IMR-90 (cell line): ENCODE measurements around the gene MTMR2. TPM values are rescaled to one million over a fixed set of nuclear protein-coding genes. Genes with fewer than 3 reads are reported as not detected.
"Not testable (repeated sequence)": the region's sequence is repeated elsewhere in the genome, so short reads cannot be mapped to it uniquely, and the experiment has no call there.

Experiments
- ATAC-seq: fragments of 200-7000 bp; cut with Tn5 transposase; 2 replicates; pipeline ENCODE4 v1.9.1; 2020; ENCODE audit warnings: low read depth, mild to moderate bottlenecking, moderate library complexity
- BruUV-seq: library from RNA; stranded (reverse); fragments of 400-500 nt; replicated peaks from 2 replicates; lab custom pipeline; 2021; lab: Mats Ljungman, UMichigan
- CTCF ChIA-PET: fragments of 300-600 bp; formaldehyde crosslinking; extraction: SDS; loops from one replicate; lab custom pipeline; 2021; ENCODE audit warnings: antibody characterized with exemption; lab: Yijun Ruan, JAX
- POLR2A ChIA-PET: fragments of 300-600 bp; sonication (Branson Sonifier 250); formaldehyde crosslinking; loops from one replicate; lab custom pipeline; 2022; ENCODE audit warnings: antibody characterized with exemption; ENCODE audit not compliant: unreplicated experiment; lab: Charles Lee
- DNase-seq: peaks from one replicate; pipeline ENCODE4 v3.0.0; 2013
- H2AFZ ChIP-seq: replicated peaks from 2 replicates; pipeline ENCODE3; 2013; ENCODE audit warnings: low read length, mild to moderate bottlenecking; ENCODE audit not compliant: poor library complexity
- H2AK5ac ChIP-seq: 2 replicates; pipeline ENCODE4 v1.6.1; 2013; ENCODE audit warnings: low read depth, low read length, inconsistent platforms
- H2AK9ac ChIP-seq: replicated peaks from 2 replicates; pipeline ENCODE3; 2013; ENCODE audit warnings: mild to moderate bottlenecking, low read depth, low read length, moderate library complexity; ENCODE audit not compliant: poor library complexity
- H2BK120ac ChIP-seq: 2 replicates; pipeline ENCODE4 v1.6.1; 2013; ENCODE audit warnings: low read depth, low read length, inconsistent platforms
- H2BK15ac ChIP-seq: 3 replicates; pipeline ENCODE4 v1.6.1; 2013; ENCODE audit warnings: low read depth, low read length, inconsistent platforms
- H2BK20ac ChIP-seq: 2 replicates; pipeline ENCODE4 v1.6.1; 2013; ENCODE audit warnings: low read depth, mild to moderate bottlenecking, inconsistent platforms, low read length, moderate library complexity
- H2BK5ac ChIP-seq: 2 replicates; pipeline ENCODE4 v1.6.1; 2013; ENCODE audit warnings: mild to moderate bottlenecking, low read depth, low read length, inconsistent platforms; ENCODE audit not compliant: poor library complexity, severe bottlenecking
- H3K14ac ChIP-seq: replicated peaks from 2 replicates; pipeline ENCODE4 v1.6.1; 2013; ENCODE audit warnings: low read depth, low read length, inconsistent platforms
- H3K18ac ChIP-seq: 2 replicates; pipeline ENCODE4 v1.6.1; 2013; ENCODE audit warnings: low read depth, low read length, control low read depth
- H3K23ac ChIP-seq: 2 replicates; pipeline ENCODE4 v1.6.1; 2013; ENCODE audit warnings: low read depth, low read length, inconsistent platforms
- H3K27ac ChIP-seq: 2 replicates; pipeline ENCODE4 v1.5.1; 2013; ENCODE audit warnings: mild to moderate bottlenecking, control low read depth, low read length; ENCODE audit not compliant: insufficient read depth
- H3K27me3 ChIP-seq: 2 replicates; pipeline ENCODE4 v1.6.1; 2013; ENCODE audit warnings: low read length; ENCODE audit not compliant: control insufficient read depth, insufficient read depth
- H3K36me3 ChIP-seq: 2 replicates; pipeline ENCODE4 v1.6.1; 2013; ENCODE audit warnings: low read length, mixed read lengths; ENCODE audit not compliant: control insufficient read depth, insufficient read depth
- H3K4ac ChIP-seq: 2 replicates; pipeline ENCODE4 v1.6.1; 2013; ENCODE audit warnings: low read depth, low read length, inconsistent platforms
- H3K4me1 ChIP-seq: 2 replicates; pipeline ENCODE4 v1.6.1; 2013; ENCODE audit warnings: low read length, mixed read lengths; ENCODE audit not compliant: control insufficient read depth, insufficient read depth
- H3K4me2 ChIP-seq: 2 replicates; pipeline ENCODE4 v1.6.1; 2013; ENCODE audit warnings: low read depth, mild to moderate bottlenecking, control low read depth, low read length, moderate library complexity
- H3K4me3 ChIP-seq: 2 replicates; pipeline ENCODE4 v1.5.1; 2013; ENCODE audit warnings: low read depth, mild to moderate bottlenecking, control low read depth, low read length, moderate library complexity; ENCODE audit not compliant: insufficient read depth
- H3K56ac ChIP-seq: 2 replicates; pipeline ENCODE4 v1.6.1; 2013; ENCODE audit warnings: low read length, inconsistent platforms; ENCODE audit not compliant: insufficient read depth; ENCODE audit errors: extremely low read depth
- H3K79me1 ChIP-seq, 2 experiments: 2 replicates each; pipeline ENCODE4 v1.6.1; 2013; ENCODE audit warnings: low read length in 2 of 2, inconsistent platforms in 1 of 2, low read depth in 1 of 2
- H3K9ac ChIP-seq: 2 replicates; pipeline ENCODE4 v1.6.1; 2013; ENCODE audit warnings: low read depth, low read length, control low read depth
- H3K9me1 ChIP-seq: 2 replicates; pipeline ENCODE4 v1.6.1; 2013; ENCODE audit warnings: low read length, inconsistent platforms; ENCODE audit not compliant: insufficient read depth
- H3K9me3 ChIP-seq: 2 replicates; pipeline ENCODE4 v1.6.1; 2013; ENCODE audit warnings: low read length; ENCODE audit not compliant: control insufficient read depth, insufficient read depth
- H4K20me1 ChIP-seq: 2 replicates; pipeline ENCODE4 v1.6.1; 2013; ENCODE audit warnings: low read length, inconsistent platforms; ENCODE audit not compliant: insufficient read depth
- H4K5ac ChIP-seq: 2 replicates; pipeline ENCODE4 v1.6.1; 2013; ENCODE audit warnings: mild to moderate bottlenecking, low read depth, low read length, control low read depth
- H4K8ac ChIP-seq, 2 experiments: 2 replicates each; pipeline ENCODE4 v1.6.1; 2013; ENCODE audit warnings: low read depth in 2 of 2, low read length in 2 of 2, control low read depth in 1 of 2, inconsistent platforms in 1 of 2
- H4K91ac ChIP-seq: 2 replicates; pipeline ENCODE4 v1.6.1; 2013; ENCODE audit warnings: low read depth, low read length, inconsistent platforms; ENCODE audit not compliant: insufficient read depth
- WGBS, 2 experiments: methylation state at CpG; one replicate each; pipeline versions ENCODE4 v1.1.5 to v1.1.7; 2013; ENCODE audit warnings: missing lambda C conversion rate in 2 of 2; ENCODE audit not compliant: insufficient read length in 1 of 2; ENCODE audit errors: extremely low coverage in 2 of 2; 5-methylcytosine and 5-hydroxymethylcytosine counted together
- dilution Hi-C: fragments of 300-500 bp; cut with HindIII; formaldehyde crosslinking; loops from one replicate; pipeline ENCODE4 v1.14.3; 2018; ENCODE audit warnings: low sequenced_read_pairs; ENCODE audit not compliant: unreplicated experiment
- in situ Hi-C: fragments of 300-500 bp; cut with MboI; formaldehyde crosslinking; loops from 3 replicates; pipeline ENCODE4 v1.14.3; 2019; ENCODE audit warnings: low sequenced_read_pairs, inconsistent platforms, mixed read lengths
- intact Hi-C: fragments of 100-400 bp; cut with micrococcal nuclease; formaldehyde crosslinking; loops from 2 replicates; pipeline ENCODE4 v1.10.0; 2022
- polyA plus RNA-seq, 3 experiments: library from polyadenylated mRNA; depleted of rRNA; stranded (reverse); fragments of >200 nt; gene quantifications; 2 replicates each; pipeline ENCODE4 v1.2.3, GENCODE V29; 2012; ENCODE audit warnings: low replicate concordance in 1 of 3
- total RNA-seq: library from RNA; depleted of rRNA; stranded (reverse); fragments of >200 nt; gene quantifications from 2 replicates; pipeline ENCODE4 v1.2.3, GENCODE V29; 2012

Gene MTMR2
- total and polyA plus RNA-seq, 2 of the 4 experiments (the other 2 are of a cell fraction): 16.6 to 30.6 TPM

DNA sequence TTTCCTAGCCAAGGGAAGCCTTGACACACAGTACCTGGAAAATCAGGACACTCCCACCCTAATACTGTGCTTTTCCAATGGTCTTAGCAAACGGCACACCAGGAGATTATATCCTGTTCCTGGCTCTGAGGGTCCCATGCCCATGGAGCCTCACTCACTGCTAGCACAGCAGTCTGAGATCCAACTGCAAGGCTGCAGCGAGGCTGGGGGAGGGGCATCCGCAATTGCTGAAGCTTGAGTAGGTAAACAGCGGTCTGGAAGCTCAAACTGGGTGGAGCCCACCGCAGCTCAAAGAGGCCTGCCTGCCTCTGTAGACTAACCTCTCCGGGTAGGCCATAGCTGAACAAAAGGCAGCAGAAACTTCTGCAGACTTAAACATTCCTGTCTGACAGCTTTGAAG is 117.4 kb downstream of the MTMR2 start:
- dilution Hi-C loops, H3K79me1 ChIP-seq, H3K9me1 ChIP-seq, H4K5ac ChIP-seq, intact Hi-C loops, H2BK15ac ChIP-seq, H2AK5ac ChIP-seq, H3K27ac ChIP-seq, H3K9ac ChIP-seq, CTCF ChIA-PET, H4K20me1 ChIP-seq, H2BK20ac ChIP-seq, H4K8ac ChIP-seq, H3K4me2 ChIP-seq, H3K27me3 ChIP-seq, H2BK5ac ChIP-seq, H3K4ac ChIP-seq, H3K56ac ChIP-seq, H2AFZ ChIP-seq, H2AK9ac ChIP-seq, H3K4me1 ChIP-seq, ATAC-seq, BruUV-seq, H3K14ac ChIP-seq, H2BK120ac ChIP-seq, H4K91ac ChIP-seq, H3K9me3 ChIP-seq, in situ Hi-C loops, H3K23ac ChIP-seq, DNase-seq, H3K18ac ChIP-seq, H3K4me3 ChIP-seq, POLR2A ChIA-PET: not testable (repeated sequence)
- 100% methylated on average over 2 of the region's 6 CpGs; no CpG with 5 or more reads in 1 of the 2 experiments for WGBS, 2 experiments
- H3K36me3 ChIP-seq: peaks cover 12% of the 10 kb centered on the region
